ENCODE data around the gene UBE2J1. TPM values are rescaled to one million over a fixed set of nuclear protein-coding genes. Genes with fewer than 3 reads are reported as not detected.

The UBE2J1 gene
- total and polyA plus RNA-seq, 9 of the 15 experiments (the other 6 are each of a cell fraction or from before 2014, with no cell fraction given) = 11.6 to 32.6 (median 22.0) TPM

- TF ChIP-seq ZNF609 (CRISPR knock-in tag; IDR thresholded peaks at IDR 0.05; ENCODE audit: borderline replicate concordance) = no peak
- peak; percentile 54; the same call in 1 of the 2 replicates for TF ChIP-seq ZBTB17 (CRISPR knock-in tag; IDR thresholded peaks at IDR 0.05)
- TF ChIP-seq FOXK2 (conservative IDR thresholded peaks at IDR 0.05 in 1 of 2, IDR thresholded peaks at IDR 0.05 in 1 of 2; ENCODE audit: low read depth in 2 of 2) = no peak
- no peak for TF ChIP-seq TRIM25 (IDR thresholded peaks at IDR 0.05; ENCODE audit: borderline replicate concordance)
- TF ChIP-seq U2AF1 (optimal IDR thresholded peaks at IDR 0.05; ENCODE audit: low read depth, low read length) = peak; percentile 15
- no peak for TF ChIP-seq ARNT (IDR thresholded peaks at IDR 0.05)
- no peak for TF ChIP-seq CHAMP1 (IDR thresholded peaks at IDR 0.05)
- no peak for TF ChIP-seq GABPB1 (CRISPR knock-in tag; IDR thresholded peaks at IDR 0.05)
- TF ChIP-seq, protein P1, sequence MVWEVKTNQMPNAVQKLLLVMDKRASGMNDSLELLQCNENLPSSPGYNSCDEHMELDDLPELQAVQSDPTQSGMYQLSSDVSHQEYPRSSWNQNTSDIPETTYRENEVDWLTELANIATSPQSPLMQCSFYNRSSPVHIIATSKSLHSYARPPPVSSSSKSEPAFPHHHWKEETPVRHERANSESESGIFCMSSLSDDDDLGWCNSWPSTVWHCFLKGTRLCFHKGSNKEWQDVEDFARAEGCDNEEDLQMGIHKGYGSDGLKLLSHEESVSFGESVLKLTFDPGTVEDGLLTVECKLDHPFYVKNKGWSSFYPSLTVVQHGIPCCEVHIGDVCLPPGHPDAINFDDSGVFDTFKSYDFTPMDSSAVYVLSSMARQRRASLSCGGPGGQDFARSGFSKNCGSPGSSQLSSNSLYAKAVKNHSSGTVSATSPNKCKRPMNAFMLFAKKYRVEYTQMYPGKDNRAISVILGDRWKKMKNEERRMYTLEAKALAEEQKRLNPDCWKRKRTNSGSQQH (CRISPR knock-in tag; IDR thresholded peaks at IDR 0.05) = no peak
- TF ChIP-seq POLR2H (tag; IDR thresholded peaks at IDR 0.05; ENCODE audit: low read depth) = peak; percentile 84
- TF ChIP-seq HOMEZ (CRISPR knock-in tag; IDR thresholded peaks at IDR 0.05) = no peak
- TF ChIP-seq SREBF1 (IDR thresholded peaks at IDR 0.05; ENCODE audit: borderline replicate concordance, low read depth, low read length) = no peak
- TF ChIP-seq HNRNPLL (IDR thresholded peaks at IDR 0.05; ENCODE audit: low read depth, low read length, poor library complexity, severe bottlenecking) = no peak
Measured at GRCh38 chr6:89352278-89353117, at the start of gene UBE2J1 (continued).
